Ovary (tissue), 3 donors: Measurements from ENCODE around the gene IQSEC1.

Experiments used
- CTCF ChIP-seq, 3 donors: fragments of 450-650 bp in 2 of 3; fragments of 200-600 bp in 1 of 3; IDR thresholded peaks; one replicate each; pipeline versions ENCODE4 v1.5.1 to v1.8.0; 2016 to 2022; ENCODE audit warnings: antibody characterized with exemption in 3 of 3, mild to moderate bottlenecking in 1 of 3
- EP300 ChIP-seq: sonication (generic); formaldehyde crosslinking; IDR thresholded peaks from one replicate; pipeline ENCODE4 v1.6.1; 2017; ENCODE audit warnings: antibody characterized with exemption
- POLR2A ChIP-seq: fragments of 450-650 bp; IDR thresholded peaks from one replicate; pipeline ENCODE4 v1.6.1; 2017; ENCODE audit warnings: antibody characterized with exemption, mild to moderate bottlenecking, moderate library complexity
- donor health status: DM: no; HTN: no; CAD: no.

GRCh38 chr3:12961697-12962036 is 111.6 kb downstream of the IQSEC1 start:
- TF ChIP-seq POLR2A (no peak), CTCF (IDR thresholded peaks at IDR 0.05) (no peak), EP300 (no peak)
